ENCODE results near the gene CA12.

CA12 gene

DNA sequence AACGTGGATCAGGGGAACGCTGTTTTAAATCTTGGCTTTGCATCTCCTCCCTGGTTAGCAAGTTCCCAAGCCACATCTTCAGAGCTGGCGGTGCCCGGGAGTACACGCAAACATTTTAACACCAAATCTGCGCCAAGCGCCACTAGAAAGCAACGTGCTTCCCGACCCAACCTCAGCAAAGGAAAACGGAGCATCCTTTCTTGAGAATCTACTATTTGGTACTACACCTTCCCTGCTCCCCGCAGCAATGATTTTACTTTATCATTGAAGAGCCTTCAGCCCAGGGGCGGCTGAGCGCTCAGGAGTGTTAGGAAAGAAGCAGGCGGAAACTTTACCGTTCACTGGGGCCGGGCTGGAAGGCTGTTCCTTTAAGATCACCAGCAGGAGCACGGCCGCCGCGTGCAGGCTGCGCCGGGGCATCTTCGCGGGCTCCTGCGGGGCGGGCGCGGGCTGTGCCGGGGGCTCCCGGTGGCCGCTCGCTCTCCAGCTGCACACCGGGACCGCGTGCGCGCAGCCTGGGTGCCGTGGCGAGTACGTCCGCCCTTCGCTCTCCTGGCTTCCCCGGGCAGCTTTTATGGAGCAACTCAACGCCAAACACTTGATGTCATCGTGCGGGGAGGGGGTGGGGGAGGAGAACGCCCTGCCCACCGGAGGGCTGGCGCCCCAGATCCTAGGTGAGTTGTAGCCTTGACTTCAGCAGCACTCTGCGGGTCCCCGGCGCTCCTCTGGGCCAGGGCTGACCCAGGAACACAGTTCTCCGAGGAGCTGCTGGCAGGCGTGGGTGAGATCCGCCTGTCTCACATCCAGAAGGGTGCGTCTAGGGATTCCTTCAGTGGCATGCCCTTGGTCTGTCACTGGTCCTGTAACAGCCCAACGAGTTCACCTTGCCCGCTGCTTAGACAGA, at the start of gene CA12:
Gene CA12 (minus strand): TSS at position 546 of the 904 bp plus-strand sequence. CDS start 126 bp downstream, at position 420.
- TF ChIP-seq, protein P1, sequence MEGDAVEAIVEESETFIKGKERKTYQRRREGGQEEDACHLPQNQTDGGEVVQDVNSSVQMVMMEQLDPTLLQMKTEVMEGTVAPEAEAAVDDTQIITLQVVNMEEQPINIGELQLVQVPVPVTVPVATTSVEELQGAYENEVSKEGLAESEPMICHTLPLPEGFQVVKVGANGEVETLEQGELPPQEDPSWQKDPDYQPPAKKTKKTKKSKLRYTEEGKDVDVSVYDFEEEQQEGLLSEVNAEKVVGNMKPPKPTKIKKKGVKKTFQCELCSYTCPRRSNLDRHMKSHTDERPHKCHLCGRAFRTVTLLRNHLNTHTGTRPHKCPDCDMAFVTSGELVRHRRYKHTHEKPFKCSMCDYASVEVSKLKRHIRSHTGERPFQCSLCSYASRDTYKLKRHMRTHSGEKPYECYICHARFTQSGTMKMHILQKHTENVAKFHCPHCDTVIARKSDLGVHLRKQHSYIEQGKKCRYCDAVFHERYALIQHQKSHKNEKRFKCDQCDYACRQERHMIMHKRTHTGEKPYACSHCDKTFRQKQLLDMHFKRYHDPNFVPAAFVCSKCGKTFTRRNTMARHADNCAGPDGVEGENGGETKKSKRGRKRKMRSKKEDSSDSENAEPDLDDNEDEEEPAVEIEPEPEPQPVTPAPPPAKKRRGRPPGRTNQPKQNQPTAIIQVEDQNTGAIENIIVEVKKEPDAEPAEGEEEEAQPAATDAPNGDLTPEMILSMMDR (IDR thresholded peaks at IDR 0.05; ENCODE audit: borderline replicate concordance, control extremely low read depth, extremely low read depth, insufficient read depth, missing control alignments), result no peak
- no peak for DNase-seq (ENCODE audit: low spot score)
- in situ Hi-C loops (cut with MboI; ENCODE audit: low sequenced_read_pairs, unreplicated experiment), result no loop called here

DNA sequence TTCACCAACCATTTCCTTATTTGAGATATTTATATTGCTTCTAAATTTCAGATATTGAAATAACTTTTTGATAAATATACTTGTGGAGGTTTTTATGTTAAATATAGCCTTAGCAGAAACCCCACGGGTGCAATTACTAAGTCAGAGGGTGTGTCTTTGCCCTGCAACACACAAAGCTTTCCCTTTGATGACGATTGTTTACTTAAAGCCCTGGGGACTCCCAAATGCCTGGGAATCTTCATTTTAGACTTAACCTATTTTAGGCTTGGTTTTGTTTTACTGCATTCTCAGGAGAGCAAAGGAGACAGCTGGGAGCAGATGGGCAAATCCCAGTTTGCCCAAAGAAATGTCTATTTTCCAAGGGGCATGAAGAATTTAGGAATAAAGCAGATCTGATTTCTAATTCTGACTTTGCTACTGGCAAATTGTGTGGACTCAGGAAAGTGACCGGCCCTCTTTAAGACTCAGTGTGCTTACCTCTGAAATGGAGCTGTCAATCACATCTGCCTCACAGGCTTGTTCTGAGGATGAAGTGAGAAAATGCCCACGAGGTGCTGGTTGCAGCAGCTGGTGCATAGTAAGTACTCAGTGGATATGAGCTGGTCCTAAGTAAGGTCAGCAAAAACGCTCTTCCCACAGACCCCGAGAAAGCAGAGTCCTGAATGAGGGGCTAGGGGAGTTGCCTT, 49.3 kb upstream of the CA12 start:
- no peak for DNase-seq (ENCODE audit: low spot score)
- TF ChIP-seq, protein P1 (IDR thresholded peaks at IDR 0.05; ENCODE audit: borderline replicate concordance, control extremely low read depth, extremely low read depth, insufficient read depth, missing control alignments), result no peak
- in situ Hi-C loops (cut with MboI; ENCODE audit: low sequenced_read_pairs, unreplicated experiment), result no loop called here

DNA sequence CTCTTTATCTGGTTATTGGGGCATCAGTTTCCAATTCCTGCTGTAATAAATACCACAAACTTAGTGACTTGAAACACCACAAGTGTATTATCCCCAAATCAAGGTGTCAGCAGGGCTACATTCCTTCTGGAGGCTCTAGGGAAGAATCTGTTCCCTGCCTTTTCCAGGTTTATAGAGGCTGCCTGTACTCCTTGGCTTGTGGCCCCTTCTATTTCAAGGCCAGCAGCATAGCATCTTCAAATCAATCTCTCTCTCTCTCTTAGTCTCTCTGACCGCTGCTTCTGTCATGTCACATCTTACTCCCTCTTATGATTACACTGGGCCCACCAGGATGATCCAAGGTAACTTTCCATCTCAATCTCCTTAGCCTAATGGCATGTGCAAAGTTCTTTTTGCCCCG, 44.9 kb upstream of the CA12 start:
- TF ChIP-seq, protein P1 (IDR thresholded peaks at IDR 0.05; ENCODE audit: borderline replicate concordance, control extremely low read depth, extremely low read depth, insufficient read depth, missing control alignments), result no peak
- DNase-seq (ENCODE audit: low spot score), result no peak
- in situ Hi-C loops (cut with MboI; ENCODE audit: low sequenced_read_pairs, unreplicated experiment), result no loop called here

DNA sequence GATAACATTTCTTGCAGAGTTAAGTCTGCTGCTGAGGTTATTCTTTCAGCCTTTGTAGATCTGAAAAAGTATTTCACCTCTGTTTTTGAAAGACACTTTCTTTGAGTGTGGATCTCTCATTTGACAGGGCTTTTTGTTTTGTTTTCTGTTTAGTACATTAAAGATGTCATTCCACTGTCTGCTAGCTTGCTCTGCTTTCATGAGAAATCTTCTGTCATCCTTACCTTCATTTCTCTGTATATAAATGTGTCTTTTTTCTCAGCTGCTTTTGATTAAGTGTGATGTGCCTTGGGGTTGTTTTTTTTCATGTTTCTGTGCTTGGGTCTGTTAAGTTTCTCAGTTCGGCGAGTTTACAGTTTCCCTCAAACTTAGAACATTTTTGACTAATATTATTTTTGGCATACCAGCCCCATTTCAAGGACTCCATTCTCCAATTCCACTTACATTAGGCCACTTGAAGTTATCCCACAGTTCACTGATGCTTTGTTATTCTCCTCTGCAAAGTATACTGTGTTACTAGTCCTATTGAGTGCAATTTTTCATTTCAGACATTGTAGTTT, 43.9 kb upstream of the CA12 start:
- TF ChIP-seq, protein P1 (IDR thresholded peaks at IDR 0.05; ENCODE audit: borderline replicate concordance, control extremely low read depth, extremely low read depth, insufficient read depth, missing control alignments), result no peak
- DNase-seq (ENCODE audit: low spot score), result no peak
- in situ Hi-C loops (cut with MboI; ENCODE audit: low sequenced_read_pairs, unreplicated experiment), result no loop called here

DNA sequence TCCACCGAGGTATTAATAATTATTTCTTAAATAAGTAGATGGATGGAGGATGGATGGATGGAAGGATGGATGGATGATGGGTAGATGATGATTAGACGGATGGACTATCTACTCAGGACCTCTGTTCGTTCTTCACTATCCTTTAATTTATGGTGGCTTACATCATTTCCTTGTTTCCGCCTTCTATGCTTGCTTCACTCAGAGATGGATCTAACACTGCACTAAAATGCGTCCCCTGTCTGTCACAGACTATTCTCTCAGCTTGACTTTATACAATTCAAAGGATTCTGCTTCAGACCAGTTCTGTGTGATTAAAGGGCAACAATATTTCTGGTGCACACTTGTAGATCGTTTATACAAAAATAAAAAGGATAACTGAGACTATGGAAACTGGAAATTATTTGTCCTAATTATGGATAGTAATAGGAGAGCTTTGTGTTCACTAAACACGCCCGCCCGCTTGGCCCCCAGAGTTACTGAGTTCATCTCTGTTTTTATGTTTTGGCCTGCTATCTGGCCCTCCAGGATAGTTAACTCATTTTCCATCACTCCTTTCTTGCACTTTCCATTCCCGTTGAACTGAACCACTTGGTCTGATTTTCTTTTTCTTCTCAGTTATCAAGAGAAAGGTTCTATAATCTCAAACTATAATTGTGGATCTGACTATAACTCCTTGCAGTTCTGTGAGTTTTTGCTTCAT, 41.4 kb upstream of the CA12 start:
- no peak for DNase-seq (ENCODE audit: low spot score)
- in situ Hi-C loops (cut with MboI; ENCODE audit: low sequenced_read_pairs, unreplicated experiment), result no loop called here
- TF ChIP-seq, protein P1 (IDR thresholded peaks at IDR 0.05; ENCODE audit: borderline replicate concordance, control extremely low read depth, extremely low read depth, insufficient read depth, missing control alignments), result no peak

DNA sequence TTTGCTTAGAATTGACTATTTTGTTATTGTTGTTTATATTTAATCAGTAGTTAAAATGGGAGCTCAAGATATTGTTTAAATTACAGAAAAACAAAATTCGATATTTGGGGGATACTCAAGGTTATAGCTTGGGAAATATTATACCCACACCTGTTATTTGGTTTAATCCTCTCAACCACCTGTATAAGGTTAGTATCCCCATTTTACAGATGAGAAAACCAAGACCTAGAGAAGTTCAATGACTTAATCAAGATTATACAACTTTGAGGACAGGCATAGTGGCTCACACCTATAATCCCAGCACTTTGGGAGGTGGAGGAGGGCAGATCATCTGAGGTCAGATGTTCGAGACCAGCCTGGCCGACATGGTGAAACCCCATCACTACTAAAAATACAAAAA, 39.8 kb upstream of the CA12 start:
- DNase-seq (ENCODE audit: low spot score), result no peak
- TF ChIP-seq, protein P1 (IDR thresholded peaks at IDR 0.05; ENCODE audit: borderline replicate concordance, control extremely low read depth, extremely low read depth, insufficient read depth, missing control alignments), result no peak
- in situ Hi-C loops (cut with MboI; ENCODE audit: low sequenced_read_pairs, unreplicated experiment), result no loop called here

Measured in GM13976 (cell line).